K562 (cell line): ENCODE data around the gene LMOD1. TPM values are rescaled to one million over a fixed set of nuclear protein-coding genes. Genes with fewer than 3 reads are reported as not detected.

Experiments
- CTCFL ChIP-seq: IDR thresholded peaks from 2 replicates; pipeline ENCODE4 v1.6.1; 2011; ENCODE audit warnings: borderline replicate concordance, low read depth, mild to moderate bottlenecking, moderate library complexity, low read length; ENCODE audit not compliant: insufficient read depth, poor library complexity, severe bottlenecking
- HIVEP1 ChIP-seq: fragments of 250-450 bp; sonication (Bioruptor Pico); IDR thresholded peaks from 2 replicates; pipeline ENCODE4 v1.4.0; 2020; ENCODE audit warnings: mild to moderate bottlenecking
- HMG20A ChIP-seq: fragments of 450-650 bp; formaldehyde crosslinking; conservative IDR thresholded peaks from 2 replicates; pipeline ENCODE4 v1.4.0; 2020; ENCODE audit warnings: mild to moderate bottlenecking, mixed read lengths
- HMGN3 ChIP-seq: IDR thresholded peaks from 2 replicates; pipeline ENCODE4 v1.6.1; 2011; ENCODE audit warnings: borderline replicate concordance, low read depth, mild to moderate bottlenecking, mixed read lengths, low read length; ENCODE audit not compliant: insufficient read length; ENCODE audit errors: extremely low read depth
- HMGXB4 ChIP-seq: sonication (generic); formaldehyde crosslinking; IDR thresholded peaks from 2 replicates; pipeline ENCODE4 v1.8.1; 2023; ENCODE audit warnings: mild to moderate bottlenecking, missing genetic modification reagents
- MLLT1 ChIP-seq, 2 experiments: fragments of 450-650 bp; IDR thresholded peaks; 2 replicates each; pipeline ENCODE4 v1.6.1; 2016
- PBX2 ChIP-seq, 2 experiments: IDR thresholded peaks in 1 of 2; conservative IDR thresholded peaks in 1 of 2; 2 replicates each; pipeline ENCODE4 v1.6.1; 2016; ENCODE audit warnings: low read depth in 2 of 2, mild to moderate bottlenecking in 1 of 2, missing compliant biosample characterization in 1 of 2, missing genetic modification characterization in 1 of 2, moderate library complexity in 1 of 2
- PHB ChIP-seq: fragments of 250-450 bp; sonication (Bioruptor Pico); IDR thresholded peaks from 2 replicates; pipeline ENCODE4 v1.5.0; 2021
- PML ChIP-seq: IDR thresholded peaks from 2 replicates; pipeline ENCODE4 v1.6.1; 2012; ENCODE audit warnings: low read length, inconsistent platforms
- THRA ChIP-seq: fragments of 450-650 bp; IDR thresholded peaks from 2 replicates; pipeline ENCODE4 v1.6.1; 2017; ENCODE audit warnings: mild to moderate bottlenecking, moderate library complexity
- ZNF239 ChIP-seq: fragments of 250-450 bp; sonication (Bioruptor Pico); IDR thresholded peaks from 2 replicates; pipeline ENCODE4 v1.4.0; 2020; ENCODE audit warnings: mild to moderate bottlenecking
- ZNF274 ChIP-seq: IDR thresholded peaks from 2 replicates; pipeline ENCODE4 v1.6.1; 2011; ENCODE audit warnings: low read depth, mild to moderate bottlenecking, low read length, moderate library complexity, borderline replicate concordance
- ZNF347 ChIP-seq: fragments of 450-650 bp; formaldehyde crosslinking; IDR thresholded peaks from 2 replicates; pipeline ENCODE4 v1.4.0; 2020; ENCODE audit warnings: low read depth, mild to moderate bottlenecking, moderate library complexity
- ZNF384 ChIP-seq: IDR thresholded peaks from 2 replicates; pipeline ENCODE4 v1.6.1; 2012; ENCODE audit warnings: low read depth, low read length, improper control_type of control experiment
- ZNF639 ChIP-seq, 2 experiments: fragments of 200-800 bp in 1 of 2; sonication (Bioruptor generic) in 1 of 2; sonication (generic) in 1 of 2; formaldehyde crosslinking in 1 of 2; IDR thresholded peaks in 1 of 2; conservative IDR thresholded peaks in 1 of 2; 2 replicates each; pipeline versions ENCODE4 v1.5.0 to v1.6.1; 2016 to 2020; ENCODE audit warnings: missing compliant biosample characterization in 1 of 2, missing genetic modification characterization in 1 of 2, missing genetic modification reagents in 1 of 2
- polyA plus RNA-seq, 8 experiments: library from polyadenylated mRNA; depleted of rRNA in 4 of 8; stranded (reverse) in 5 of 8; unstranded in 3 of 8; fragments of >200 nt; fragmentation: Nextera tagmentation in 2 of 8; fragmentation: Illumina TruSeq in 1 of 8; extraction: Ambion mirVana in 2 of 8; extraction: Trizol in 1 of 8; gene quantifications; 2 replicates each; pipeline versions ENCODE4 v1.2.1 to v1.2.3, GENCODE V29; 2011 to 2014; ENCODE audit warnings: inconsistent platforms in 1 of 8, missing spikeins in 1 of 8
- total RNA-seq, 7 experiments: library from RNA; depleted of rRNA in 6 of 7; stranded (reverse); fragments of >200 nt in 6 of 7; fragmentation: Illumina TruSeq in 2 of 7; extraction: Trizol in 2 of 7; gene quantifications; 2 replicates each; pipeline versions ENCODE4 v1.2.1 to v1.2.3, GENCODE V29; 2011 to 2021; ENCODE audit warnings: low replicate concordance in 1 of 7

LMOD1 gene
- total and polyA plus RNA-seq, 9 of the 15 experiments (the other 6 are each of a cell fraction or from before 2014, with no cell fraction given), result 0.03 to 0.54 (median 0.38) TPM; not detected in 1

- TF ChIP-seq PBX2 (CRISPR knock-in tag; IDR thresholded peaks at IDR 0.05; ENCODE audit: low read depth), result no peak
- TF ChIP-seq PBX2 (tag; conservative IDR thresholded peaks at IDR 0.05; ENCODE audit: low read depth), result 0 out of 2 replicates have a peak, but pooled peaks have one; percentile 19
- no peak for TF ChIP-seq HMGXB4 (CRISPR knock-in tag)
- no peak for TF ChIP-seq PHB (CRISPR knock-in tag)
- no peak for TF ChIP-seq ZNF384
- no peak for TF ChIP-seq ZNF274
- TF ChIP-seq CTCFL, result no peak
- no peak; a peak in 1 of 4 replicates for TF ChIP-seq ZNF639 (CRISPR knock-in tag; conservative IDR thresholded peaks at IDR 0.05 in 1 of 2, IDR thresholded peaks at IDR 0.05 in 1 of 2)
- TF ChIP-seq PML, result no peak
- no peak for TF ChIP-seq HMG20A (CRISPR knock-in tag)
- peak; percentile 25 for TF ChIP-seq HMGN3
- no peak for TF ChIP-seq MLLT1 (IDR thresholded peaks at IDR 0.05)
- TF ChIP-seq THRA, result no peak
- TF ChIP-seq ZNF347 (CRISPR knock-in tag), result no peak
- no peak for TF ChIP-seq ZNF239 (CRISPR knock-in tag)
- TF ChIP-seq HIVEP1 (CRISPR knock-in tag), result no peak
Measured at GRCh38 chr1:201916649-201917249, 29.6 kb downstream of the LMOD1 start (continued).
